Caco-2 (cell line): Measurements from ENCODE around the gene ADGRB2. TPM values are rescaled to one million over a fixed set of nuclear protein-coding genes. Genes with fewer than 3 reads are reported as not detected.

Experiments
- BruUV-seq: library from RNA; stranded (reverse); fragments of 400-500 nt; replicated peaks from 2 replicates; lab custom pipeline; 2021; lab: Mats Ljungman, UMichigan
- CTCF ChIA-PET: fragments of 300-600 bp; sonication (Branson Sonifier 250); formaldehyde crosslinking; loops from one replicate; lab custom pipeline; 2022; ENCODE audit warnings: antibody characterized with exemption; lab: Charles Lee
- POLR2A ChIA-PET: fragments of 300-600 bp; sonication (Branson Sonifier 250); formaldehyde crosslinking; loops from one replicate; lab custom pipeline; 2022; ENCODE audit warnings: antibody characterized with exemption; lab: Charles Lee
- DNase-seq, 2 experiments: peaks; one replicate each; pipeline versions ENCODE4 v3.0.0 to v3.0.0-alpha.2; 2020 to 2022
- H3K27me3 ChIP-seq: replicated peaks from 2 replicates; pipeline ENCODE4 v1.6.0; 2011; ENCODE audit warnings: low read length; ENCODE audit not compliant: control insufficient read depth, insufficient read depth
- H3K36me3 ChIP-seq: 2 replicates; pipeline ENCODE4 v1.5.1; 2011; ENCODE audit warnings: low read length; ENCODE audit not compliant: control insufficient read depth, insufficient read depth
- H3K4me1 ChIP-seq: fragments of 250-450 bp; sonication (Bioruptor Pico); 2 replicates; pipeline ENCODE4 v1.5.1; 2020; ENCODE audit warnings: mild to moderate bottlenecking
- H3K4me3 ChIP-seq: 2 replicates; pipeline ENCODE4 v1.5.1; 2011; ENCODE audit warnings: low read depth, mild to moderate bottlenecking, control low read depth, low read length
- H3K9me3 ChIP-seq: fragments of 250-450 bp; sonication (Bioruptor Pico); 2 replicates; pipeline ENCODE4 v1.5.1; 2020; ENCODE audit warnings: mild to moderate bottlenecking, moderate library complexity
- H3K27ac Mint-ChIP-seq: one replicate; pipeline ENCODE4 v1.8.0; 2022; ENCODE audit warnings: mixed read lengths; ENCODE audit not compliant: unreplicated experiment
- H3K27me3 Mint-ChIP-seq: one replicate; pipeline ENCODE4 v1.8.0; 2022; ENCODE audit warnings: mixed read lengths; ENCODE audit not compliant: insufficient read depth, unreplicated experiment
- H3K36me3 Mint-ChIP-seq: one replicate; pipeline ENCODE4 v1.8.0; 2022; ENCODE audit warnings: mild to moderate bottlenecking, mixed read lengths; ENCODE audit not compliant: insufficient read depth, unreplicated experiment
- H3K4me1 Mint-ChIP-seq: one replicate; pipeline ENCODE4 v1.8.0; 2022; ENCODE audit warnings: low read depth, mixed read lengths; ENCODE audit not compliant: unreplicated experiment
- H3K4me3 Mint-ChIP-seq: one replicate; pipeline ENCODE4 v1.8.0; 2022; ENCODE audit warnings: mild to moderate bottlenecking, moderate library complexity, mixed read lengths; ENCODE audit not compliant: unreplicated experiment
- H3K9me3 Mint-ChIP-seq: one replicate; pipeline ENCODE4 v1.8.0; 2022; ENCODE audit warnings: mixed read lengths; ENCODE audit not compliant: unreplicated experiment
- intact Hi-C: fragments of 100-400 bp; cut with micrococcal nuclease; formaldehyde crosslinking; loops from one replicate; pipeline ENCODE4 v1.10.0; 2022; ENCODE audit not compliant: unreplicated experiment
- total RNA-seq: library from RNA; stranded (reverse); gene quantifications from 2 replicates; pipeline ENCODE4 v1.2.3, GENCODE V29; 2022
- TF ChIP-seq, protein P1 (sequence below), 2 experiments: fragments of 200-600 bp in 1 of 2; IDR thresholded peaks; 1 replicate in 1 of 2; 2 replicates in 1 of 2; pipeline versions ENCODE4 v1.5.1 to v1.8.0; 2011 to 2022; ENCODE audit warnings: antibody characterized with exemption in 1 of 2, control low read depth in 1 of 2, inconsistent platforms in 1 of 2, low read depth in 1 of 2, low read length in 1 of 2, mild to moderate bottlenecking in 1 of 2, moderate library complexity in 1 of 2; ENCODE audit not compliant: insufficient read depth in 1 of 2, severe bottlenecking in 1 of 2, unreplicated experiment in 1 of 2

The ADGRB2 gene
- total RNA-seq, 1 experiment from 2014 or later: 2.2 TPM

- Histone ChIP-seq H3K9me3 (no peaks in the 10 kb centered on the region), H3K4me3 (no peak overlapping the region), H3K27me3 (no peaks in the 10 kb centered on the region), H3K4me1 (0 out of 2 replicates have a peak, but pooled peaks cover 7% of the 10 kb centered on the region), H3K36me3 (no peaks in the 10 kb centered on the region)
- TF ChIP-seq, protein P1, sequence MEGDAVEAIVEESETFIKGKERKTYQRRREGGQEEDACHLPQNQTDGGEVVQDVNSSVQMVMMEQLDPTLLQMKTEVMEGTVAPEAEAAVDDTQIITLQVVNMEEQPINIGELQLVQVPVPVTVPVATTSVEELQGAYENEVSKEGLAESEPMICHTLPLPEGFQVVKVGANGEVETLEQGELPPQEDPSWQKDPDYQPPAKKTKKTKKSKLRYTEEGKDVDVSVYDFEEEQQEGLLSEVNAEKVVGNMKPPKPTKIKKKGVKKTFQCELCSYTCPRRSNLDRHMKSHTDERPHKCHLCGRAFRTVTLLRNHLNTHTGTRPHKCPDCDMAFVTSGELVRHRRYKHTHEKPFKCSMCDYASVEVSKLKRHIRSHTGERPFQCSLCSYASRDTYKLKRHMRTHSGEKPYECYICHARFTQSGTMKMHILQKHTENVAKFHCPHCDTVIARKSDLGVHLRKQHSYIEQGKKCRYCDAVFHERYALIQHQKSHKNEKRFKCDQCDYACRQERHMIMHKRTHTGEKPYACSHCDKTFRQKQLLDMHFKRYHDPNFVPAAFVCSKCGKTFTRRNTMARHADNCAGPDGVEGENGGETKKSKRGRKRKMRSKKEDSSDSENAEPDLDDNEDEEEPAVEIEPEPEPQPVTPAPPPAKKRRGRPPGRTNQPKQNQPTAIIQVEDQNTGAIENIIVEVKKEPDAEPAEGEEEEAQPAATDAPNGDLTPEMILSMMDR (IDR thresholded peaks at IDR 0.05; ENCODE audit: insufficient read depth in 1 of 2, low read depth in 1 of 2, low read length in 1 of 2, severe bottlenecking in 1 of 2, unreplicated experiment in 1 of 2): no peak
- DNase-seq: no peak
- Mint-ChIP-seq H3K27ac (no peak overlapping the region), H3K36me3 (no peaks in the 10 kb centered on the region), H3K9me3 (no peaks in the 10 kb centered on the region), H3K27me3 (no peaks in the 10 kb centered on the region), H3K4me3 (no peak overlapping the region), H3K4me1 (no peaks in the 10 kb centered on the region)
- intact Hi-C loops: no loop called here
- BruUV-seq: no TSS peak
- ChIA-PET POLR2A (no interaction called here), CTCF (no interaction called here)
These were observed 28.4 kb upstream of the ADGRB2 start for GRCh38 chr1:31792541-31792940.

DNA sequence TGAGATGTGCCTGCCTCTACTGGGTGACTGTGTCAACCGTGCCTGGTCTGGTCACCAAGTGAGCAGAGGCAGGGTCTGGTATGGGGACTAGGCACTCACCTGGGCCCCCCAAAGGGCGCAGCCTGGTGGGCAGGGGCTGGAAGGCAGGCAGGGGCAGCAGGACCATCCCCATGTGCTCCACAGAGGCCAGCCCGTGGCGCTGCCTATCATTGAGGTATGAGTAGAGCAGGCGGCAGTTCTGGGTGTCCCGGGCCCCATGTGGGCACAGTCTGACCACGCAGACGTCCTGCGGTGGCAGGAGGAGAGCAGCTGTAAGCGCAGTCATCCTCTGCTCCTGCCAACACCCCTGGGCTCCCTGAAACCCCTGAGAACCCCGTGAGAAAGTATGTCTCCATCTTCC, 28.0 kb upstream of the ADGRB2 start:
- H3K36me3 Mint-ChIP-seq: no peaks in the 10 kb centered on the region
- Histone ChIP-seq H3K36me3 (no peaks in the 10 kb centered on the region), H3K27me3 (no peaks in the 10 kb centered on the region), H3K4me1 (0 out of 2 replicates have a peak, but pooled peaks cover 7% of the 10 kb centered on the region), H3K9me3 (no peaks in the 10 kb centered on the region), H3K4me3 (no peak overlapping the region)
- BruUV-seq: no TSS peak
- DNase-seq: peak in 1 of 2 experiments; percentile 23
- intact Hi-C loops: no loop called here
- H3K4me3 Mint-ChIP-seq: no peak overlapping the region
- POLR2A ChIA-PET: no interaction called here
- TF ChIP-seq, protein P1 (IDR thresholded peaks at IDR 0.05; ENCODE audit: insufficient read depth in 1 of 2, low read depth in 1 of 2, low read length in 1 of 2, severe bottlenecking in 1 of 2, unreplicated experiment in 1 of 2): no peak
- H3K9me3 Mint-ChIP-seq: no peaks in the 10 kb centered on the region
- CTCF ChIA-PET: no interaction called here
- no peak overlapping the region for H3K27ac Mint-ChIP-seq
- H3K27me3 Mint-ChIP-seq: no peaks in the 10 kb centered on the region
- no peaks in the 10 kb centered on the region for H3K4me1 Mint-ChIP-seq

DNA sequence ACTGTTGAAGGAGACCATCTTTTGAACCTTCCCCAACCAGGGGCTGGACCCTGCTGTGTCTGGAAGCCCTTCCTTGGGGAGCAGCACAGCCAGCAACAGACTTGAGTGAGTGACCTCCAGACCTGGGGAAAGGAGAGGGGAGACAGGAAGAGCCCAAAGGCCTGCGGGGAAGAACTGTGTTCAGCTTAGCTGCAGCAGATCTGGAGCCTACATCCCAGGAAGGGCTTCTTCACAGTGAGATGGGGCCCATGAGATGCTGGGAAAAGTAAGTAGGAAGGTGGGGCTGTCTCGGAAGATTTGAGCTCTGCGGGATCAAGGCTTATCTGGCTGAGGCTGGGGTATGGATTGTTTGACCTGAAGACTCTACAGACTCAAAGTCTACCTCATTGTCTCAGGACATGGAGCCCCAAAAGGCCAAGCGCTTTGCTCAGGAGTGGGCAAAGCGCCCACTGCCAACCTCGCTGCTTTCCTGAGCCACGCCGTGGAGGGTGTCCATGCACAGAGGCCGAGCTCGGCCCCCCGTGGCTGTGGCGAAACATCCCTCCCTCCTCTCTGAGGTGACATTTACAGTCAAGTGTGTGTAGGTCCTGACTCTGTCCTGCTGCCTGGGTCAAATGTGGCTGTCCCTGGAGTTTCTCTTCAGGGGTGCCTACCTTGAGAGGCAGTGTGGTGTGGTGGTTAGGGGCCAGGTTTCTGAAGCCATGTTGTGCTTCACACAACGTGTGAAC, 27.2 kb upstream of the ADGRB2 start:
- POLR2A ChIA-PET: no interaction called here
- CTCF ChIA-PET: interaction anchor here (0.6 kb wide), 1 partner anchor 146 kb away, joined by 3 read pairs; no protein-coding TSS in a partner anchor
- H3K36me3 Mint-ChIP-seq: no peaks in the 10 kb centered on the region
- H3K27me3 Mint-ChIP-seq: no peaks in the 10 kb centered on the region
- Histone ChIP-seq H3K9me3 (no peaks in the 10 kb centered on the region), H3K4me3 (no peak overlapping the region), H3K36me3 (no peaks in the 10 kb centered on the region), H3K4me1 (0 out of 2 replicates have a peak, but pooled peaks cover 7% of the 10 kb centered on the region), H3K27me3 (no peaks in the 10 kb centered on the region)
- no peaks in the 10 kb centered on the region for H3K9me3 Mint-ChIP-seq
- TF ChIP-seq, protein P1 (IDR thresholded peaks at IDR 0.05; ENCODE audit: insufficient read depth in 1 of 2, low read depth in 1 of 2, low read length in 1 of 2, severe bottlenecking in 1 of 2, unreplicated experiment in 1 of 2): no peak
- peak in 1 of 2 experiments; percentile 8 for DNase-seq
- no peaks in the 10 kb centered on the region for H3K4me1 Mint-ChIP-seq
- no peak overlapping the region for H3K27ac Mint-ChIP-seq
- intact Hi-C loops: no loop called here
- no peak overlapping the region for H3K4me3 Mint-ChIP-seq
- no TSS peak for BruUV-seq
